K562 (cell line): Measurements from ENCODE around the gene SPACA9. TPM values are rescaled to one million over a fixed set of nuclear protein-coding genes. Genes with fewer than 3 reads are reported as not detected.

Experiments used
- ATAC-seq: fragments of 200-7000 bp; cut with Tn5 transposase; 3 replicates; pipeline ENCODE4 v1.9.1; 2020; ENCODE audit warnings: moderate library complexity
- BruUV-seq: library from RNA; stranded (reverse); fragments of 400-500 nt; replicated peaks from 2 replicates; lab custom pipeline; 2021; lab: Mats Ljungman, UMichigan
- CTCF ChIA-PET: fragments of 300-600 bp; formaldehyde crosslinking; extraction: SDS; loops from one replicate; lab custom pipeline; 2021; ENCODE audit warnings: low intra/inter-chr PET ratio; lab: Yijun Ruan, JAX
- POLR2A ChIA-PET: fragments of 300-600, 350-650 bp; sonication (Branson Sonifier 250); formaldehyde crosslinking; extraction: SDS; loops from one replicate; lab custom pipeline; 2021; ENCODE audit warnings: antibody characterized with exemption, inconsistent platforms; lab: Yijun Ruan, JAX
- DNase-seq, 4 experiments: peaks; one replicate each; pipeline versions ENCODE4 v3.0.0 to v3.0.0-alpha.2; 2011 to 2018; ENCODE audit warnings: low spot score in 3 of 4, mixed read lengths in 3 of 4; ENCODE audit errors: extremely low read depth in 1 of 4
- FAIRE-seq: peaks from 2 replicates; lab custom pipeline; 2011; peaks lifted over from hg19 to GRCh38; lab: Jason Lieb, UNC
- H2AFZ ChIP-seq: 2 replicates; pipeline ENCODE4 v1.6.0; 2011; ENCODE audit warnings: low read depth, low read length, control low read depth, inconsistent platforms
- H3K27ac ChIP-seq: fragments of 200-600 bp; 3 replicates; pipeline ENCODE4 v1.8.0; 2011; ENCODE audit warnings: low read depth, mild to moderate bottlenecking, control low read depth, inconsistent platforms, low read length, moderate library complexity, mixed read lengths; ENCODE audit errors: extremely low read depth
- H3K27me3 ChIP-seq, 2 experiments: fragments of 300-600 bp in 1 of 2; 2 replicates in 1 of 2; 3 replicates in 1 of 2; pipeline versions ENCODE4 v1.6.0 to v1.8.0; 2011; ENCODE audit warnings: inconsistent platforms in 2 of 2, low read length in 2 of 2, mild to moderate bottlenecking in 1 of 2, mixed read lengths in 1 of 2, moderate library complexity in 1 of 2; ENCODE audit not compliant: control insufficient read depth in 2 of 2, insufficient read depth in 2 of 2
- H3K36me3 ChIP-seq: fragments of 300-600 bp; 3 replicates; pipeline ENCODE4 v1.8.0; 2011; ENCODE audit warnings: mild to moderate bottlenecking, low read length, inconsistent platforms; ENCODE audit not compliant: control insufficient read depth, insufficient read depth
- H3K4me1 ChIP-seq, 2 experiments: fragments of 200-600 bp in 1 of 2; replicated peaks in 1 of 2; 2 replicates in 1 of 2; 3 replicates in 1 of 2; pipeline versions ENCODE4 v1.5.1 to v1.8.0; 2011; ENCODE audit warnings: inconsistent platforms in 2 of 2, low read length in 2 of 2, mild to moderate bottlenecking in 1 of 2, mixed read lengths in 1 of 2, moderate library complexity in 1 of 2; ENCODE audit not compliant: control insufficient read depth in 2 of 2, insufficient read depth in 2 of 2
- H3K4me2 ChIP-seq: 2 replicates; pipeline ENCODE4 v1.6.1; 2011; ENCODE audit warnings: low read length, control low read depth, inconsistent platforms, mixed read lengths; ENCODE audit not compliant: insufficient read depth
- H3K4me3 ChIP-seq: fragments of 200-600 bp; sonication (generic), shearing (Covaris generic); 2 replicates; pipeline ENCODE4 v1.5.1; 2016; ENCODE audit warnings: control low read depth, inconsistent platforms
- H3K79me2 ChIP-seq: fragments of 200-600 bp; 3 replicates; pipeline ENCODE4 v1.8.0; 2011; ENCODE audit warnings: low read length, inconsistent platforms; ENCODE audit not compliant: control insufficient read depth, insufficient read depth
- H3K9ac ChIP-seq, 2 experiments: 2 replicates each; pipeline versions ENCODE4 v1.6.0 to v1.6.1; 2011; ENCODE audit warnings: low read depth in 2 of 2, low read length in 2 of 2, control low read depth in 1 of 2, inconsistent platforms in 1 of 2, mild to moderate bottlenecking in 1 of 2, mixed read lengths in 1 of 2; ENCODE audit not compliant: insufficient read depth in 1 of 2
- H3K9me1 ChIP-seq: one replicate; pipeline ENCODE4 v1.6.0; 2011; ENCODE audit warnings: inconsistent platforms, mild to moderate bottlenecking, low read length, moderate library complexity; ENCODE audit not compliant: control insufficient read depth, insufficient read depth
- H3K9me3 ChIP-seq: replicated peaks from 2 replicates; pipeline ENCODE4 v1.5.1; 2011; ENCODE audit warnings: low read depth, low read length, inconsistent platforms; ENCODE audit not compliant: control insufficient read depth, insufficient read depth
- H4K20me1 ChIP-seq: replicated peaks from 2 replicates; pipeline ENCODE4 v1.6.1; 2011; ENCODE audit warnings: low read length, inconsistent platforms, mixed read lengths; ENCODE audit not compliant: control insufficient read depth, insufficient read depth
- BRCA1 ChIP-seq, 2 experiments: fragments of 450-650 bp in 1 of 2; sonication (generic) in 1 of 2; formaldehyde crosslinking in 1 of 2; IDR thresholded peaks; 2 replicates each; pipeline versions ENCODE4 v1.5.0 to v1.6.1; 2017 to 2020; ENCODE audit warnings: mild to moderate bottlenecking in 1 of 2, missing genetic modification reagents in 1 of 2
- CGGBP1 ChIP-seq: fragments of 250-450 bp; sonication (Bioruptor Pico); IDR thresholded peaks from 2 replicates; pipeline ENCODE4 v1.9.0; 2021; ENCODE audit warnings: mild to moderate bottlenecking
- CHD4 ChIP-seq: fragments of 200-600 bp; sonication (generic); IDR thresholded peaks from 3 replicates; pipeline ENCODE4 v1.6.1; 2012; ENCODE audit warnings: low read depth, mild to moderate bottlenecking, mixed read lengths, low read length, inconsistent platforms; ENCODE audit not compliant: insufficient read depth, insufficient replicate concordance, poor library complexity, severe bottlenecking
- DDX20 ChIP-seq: fragments of 450-650 bp; IDR thresholded peaks from 2 replicates; pipeline ENCODE4 v1.6.1; 2016; ENCODE audit warnings: missing genetic modification characterization, low read depth, mild to moderate bottlenecking, missing compliant biosample characterization, moderate library complexity
- ELF1 ChIP-seq: fragments of 200-800 bp; sonication (Bioruptor generic); IDR thresholded peaks from 2 replicates; pipeline ENCODE4 v1.6.1; 2016; ENCODE audit warnings: missing genetic modification characterization, missing compliant biosample characterization
- EWSR1 ChIP-seq: fragments of 450-650 bp; IDR thresholded peaks from 2 replicates; pipeline ENCODE4 v1.6.1; 2018; ENCODE audit warnings: borderline replicate concordance, mild to moderate bottlenecking, low read depth, moderate library complexity; ENCODE audit not compliant: partially characterized antibody
- FOXK1 ChIP-seq: sonication (generic); formaldehyde crosslinking; IDR thresholded peaks from 2 replicates; pipeline ENCODE4 v1.8.0; 2022; ENCODE audit warnings: missing genetic modification reagents, mild to moderate bottlenecking, borderline replicate concordance
- HNRNPUL1 ChIP-seq: fragments of 200-400 bp; formaldehyde crosslinking; IDR thresholded peaks from 2 replicates; pipeline ENCODE4 v1.6.1; 2017; ENCODE audit warnings: low read length
- KAT8 ChIP-seq: fragments of 450-650 bp; IDR thresholded peaks from 2 replicates; pipeline ENCODE4 v1.6.1; 2016; ENCODE audit warnings: low read depth, mild to moderate bottlenecking
- MLLT1 ChIP-seq, 2 experiments: fragments of 450-650 bp; IDR thresholded peaks; 2 replicates each; pipeline ENCODE4 v1.6.1; 2016
- NCOA1 ChIP-seq: fragments of 450-650 bp; IDR thresholded peaks from 2 replicates; pipeline ENCODE4 v1.6.1; 2016; ENCODE audit warnings: low read depth
- NR0B1 ChIP-seq: fragments of 450-650 bp; IDR thresholded peaks from one replicate; pipeline ENCODE4 v1.6.1; 2018; ENCODE audit warnings: mild to moderate bottlenecking, moderate library complexity; ENCODE audit not compliant: partially characterized antibody
- TRIM28 ChIP-seq: fragments of 450-650 bp; IDR thresholded peaks from 2 replicates; pipeline ENCODE4 v1.6.1; 2017
- WHSC1 ChIP-seq: IDR thresholded peaks from one replicate; pipeline ENCODE4 v1.6.1; 2012; ENCODE audit warnings: low read length, control low read depth, inconsistent platforms
- YBX1 ChIP-seq: fragments of 450-650 bp; IDR thresholded peaks from 2 replicates; pipeline ENCODE4 v1.7.1; 2016; ENCODE audit warnings: mild to moderate bottlenecking
- ZNF274 ChIP-seq: IDR thresholded peaks from 2 replicates; pipeline ENCODE4 v1.6.1; 2011; ENCODE audit warnings: low read depth, mild to moderate bottlenecking, low read length, moderate library complexity, borderline replicate concordance
- ZNF3 ChIP-seq: fragments of 250-450 bp; sonication (Bioruptor Pico); IDR thresholded peaks from 2 replicates; pipeline ENCODE4 v1.5.0; 2021; ENCODE audit warnings: mild to moderate bottlenecking, moderate library complexity
- whole genome bisulfite sequencing: fragments of 100-300 bp; shearing (Covaris generic); methylation state at CpG from one replicate; pipeline ENCODE4 v1.1.6; 2016; ENCODE audit warnings: low coverage, mixed read lengths; ENCODE audit not compliant: insufficient coverage; ENCODE audit errors: missing lambda C conversion rate; 5-methylcytosine and 5-hydroxymethylcytosine counted together
- in situ Hi-C: fragments of 300-500 bp; cut with MboI; formaldehyde crosslinking; loops from 4 replicates; pipeline ENCODE4 v1.15.0; 2018; ENCODE audit warnings: inconsistent platforms, mixed read lengths
- intact Hi-C: fragments of 100-400 bp; cut with micrococcal nuclease; formaldehyde crosslinking; loops from 2 replicates; pipeline ENCODE4 v1.14.2; 2022
- polyA plus RNA-seq, 8 experiments: library from polyadenylated mRNA; depleted of rRNA in 4 of 8; stranded (reverse) in 5 of 8; unstranded in 3 of 8; fragments of >200 nt; fragmentation: Nextera tagmentation in 2 of 8; fragmentation: Illumina TruSeq in 1 of 8; extraction: Ambion mirVana in 2 of 8; extraction: Trizol in 1 of 8; gene quantifications; 2 replicates each; pipeline versions ENCODE4 v1.2.1 to v1.2.3, GENCODE V29; 2011 to 2014; ENCODE audit warnings: inconsistent platforms in 1 of 8, missing spikeins in 1 of 8
- total RNA-seq, 7 experiments: library from RNA; depleted of rRNA in 6 of 7; stranded (reverse); fragments of >200 nt in 6 of 7; fragmentation: Illumina TruSeq in 2 of 7; extraction: Trizol in 2 of 7; gene quantifications; 2 replicates each; pipeline versions ENCODE4 v1.2.1 to v1.2.3, GENCODE V29; 2011 to 2021; ENCODE audit warnings: low replicate concordance in 1 of 7

SPACA9 gene
- total and polyA plus RNA-seq, 9 of the 15 experiments (the other 6 are each of a cell fraction or from before 2014, with no cell fraction given): 0.06 to 0.51 (median 0.36) TPM

- intact Hi-C loops: no loop called here
- Histone ChIP-seq H3K4me3 (peak overlapping the region; percentile 100), H3K4me2 (peak overlapping the region; percentile 95; the same call in 1 of the 2 replicates), H3K9me1 (no peaks in the 10 kb centered on the region), H3K9ac (peak overlapping the region in 1 of 2 experiments; percentile 92; a peak in 3 of 4 replicates), H3K27me3 (peaks cover 25 to 46% of the 10 kb centered on the region in 2 experiments; a peak in 4 of 5 replicates), H3K9me3 (no peaks in the 10 kb centered on the region), H3K4me1 (peaks cover 0 to 18% of the 10 kb centered on the region in 2 experiments; a peak in 3 of 5 replicates), H3K79me2 (no peaks in the 10 kb centered on the region), H3K36me3 (no peaks in the 10 kb centered on the region), H4K20me1 (peaks cover 4% of the 10 kb centered on the region; the same call in 1 of the 2 replicates), H3K27ac (no peak overlapping the region), H2AFZ (peak overlapping the region; percentile 100)
- no peak for FAIRE-seq
- WGBS: 32% methylated on average over 9 of the region's 14 CpGs
- in situ Hi-C loops: no loop called here
- TF ChIP-seq WHSC1 (no peak), EWSR1 (no peak), CHD4 (no peak), HNRNPUL1 (no peak), ZNF274 (no peak), KAT8 (no peak), YBX1 (no peak), BRCA1 (IDR thresholded peaks at IDR 0.05) (no peak), BRCA1 (CRISPR knock-in tag; IDR thresholded peaks at IDR 0.05) (no peak), MLLT1 (IDR thresholded peaks at IDR 0.05) (no peak), ELF1 (no peak), FOXK1 (no peak), NCOA1 (no peak), TRIM28 (no peak), DDX20 (tag) (no peak), NR0B1 (no peak), ZNF3 (no peak), CGGBP1 (CRISPR knock-in tag) (no peak)
- POLR2A ChIA-PET: interaction anchor here (0.7 kb wide), 1 partner anchor 8 kb away, joined by 3 read pairs; no protein-coding TSS in a partner anchor
- DNase-seq: no peak
- CTCF ChIA-PET: no interaction called here
- no peak for ATAC-seq
- no TSS peak for BruUV-seq
Observed at GRCh38 chr9:132877458-132877823, 1.3 kb upstream of the SPACA9 start.
